Left lobe of liver (tissue), 2 donors: Measurements from ENCODE around the gene RUVBL2. TPM values are rescaled to one million over a fixed set of nuclear protein-coding genes. Genes with fewer than 3 reads are reported as not detected.
A peak's percentile ranks its signal among the peaks of the same experiment; 100 is the strongest.

Experiments
- ATAC-seq: fragments of 200-7000 bp; cut with Tn5 transposase; one replicate; pipeline ENCODE4 v1.9.1; 2020; ENCODE audit warnings: mild to moderate bottlenecking, moderate library complexity
- DNase-seq: peaks from one replicate; pipeline ENCODE4 v3.0.0-alpha.2; 2020; ENCODE audit warnings: low spot score
- total RNA-seq: library from RNA; stranded (reverse); gene quantifications from one replicate; pipeline ENCODE4 v1.2.1, GENCODE V29; 2021
- donor health status: DM: no; HTN: no; CAD: no; lungs with moderate emphysema.
- donor health status: DM: no; HTN: yes; CAD: no.

The RUVBL2 gene
- total RNA-seq: 34.3 TPM

- DNase-seq (peak; percentile 99), ATAC-seq (peak; percentile 89)
These were observed at the start of gene RUVBL2, which contains the start of gene GYS1 for GRCh38 chr19:48993175-48994034. RUVBL2 (plus strand) TSS chr19:48993887; CDS start chr19:48993912, 25 bp downstream. GYS1 (minus strand) TSS chr19:48993309; CDS start chr19:48993112, 197 bp downstream.

- DNase-seq (no peak), ATAC-seq (no peak)
These were observed 48.3 kb upstream of the RUVBL2 start for GRCh38 chr19:48945415-48945814.

- no peak for ATAC-seq
- no peak for DNase-seq
These were observed 47.9 kb upstream of the RUVBL2 start for GRCh38 chr19:48945817-48946216.

- DNase-seq: no peak
- ATAC-seq: no peak
These were observed 47.0 kb upstream of the RUVBL2 start for GRCh38 chr19:48946463-48947257.

GRCh38 chr19:48947258-48947542 is 46.5 kb upstream of the RUVBL2 start:
- DNase-seq (no peak), ATAC-seq (no peak)

- DNase-seq (no peak), ATAC-seq (no peak)
These were observed 43.5 kb upstream of the RUVBL2 start for GRCh38 chr19:48950159-48950558.

- DNase-seq: no peak
- no peak for ATAC-seq
These were observed 42.7 kb upstream of the RUVBL2 start for GRCh38 chr19:48950830-48951519.

GRCh38 chr19:48953141-48953540 is 40.5 kb upstream of the RUVBL2 start:
- DNase-seq: no peak
- no peak for ATAC-seq

- no peak for DNase-seq
- no peak for ATAC-seq
These were observed 39.6 kb upstream of the RUVBL2 start for GRCh38 chr19:48953990-48954594.

GRCh38 chr19:48954595-48955307 is 38.9 kb upstream of the RUVBL2 start, which contains the start of gene BAX:
BAX (plus strand) TSS chr19:48954875; CDS start chr19:48954929, 54 bp downstream.
- ATAC-seq (peak; percentile 93), DNase-seq (peak; percentile 99)

- no peak for ATAC-seq
- no peak for DNase-seq
These were observed 38.3 kb upstream of the RUVBL2 start for GRCh38 chr19:48955308-48955958.

- DNase-seq (no peak), ATAC-seq (no peak)
These were observed 35.7 kb upstream of the RUVBL2 start for GRCh38 chr19:48958006-48958405.

- no peak for DNase-seq
- ATAC-seq: no peak
These were observed 34.1 kb upstream of the RUVBL2 start for GRCh38 chr19:48959341-48960239.

- DNase-seq: no peak
- ATAC-seq: no peak
These were observed 32.5 kb upstream of the RUVBL2 start for GRCh38 chr19:48961051-48961649.

- ATAC-seq: no peak
- DNase-seq: no peak
These were observed 32.0 kb upstream of the RUVBL2 start for GRCh38 chr19:48961673-48962028.

- ATAC-seq (peak; percentile 57), DNase-seq (peak; percentile 89)
These were observed 31.4 kb upstream of the RUVBL2 start for GRCh38 chr19:48962029-48962848.

GRCh38 chr19:48962849-48963165 is 30.9 kb upstream of the RUVBL2 start:
- ATAC-seq (no peak), DNase-seq (no peak)
